HAP-1 (cell line): ENCODE results near the gene COL8A1.

Experiments
- DNase-seq, 2 experiments: peaks; one replicate each; pipeline ENCODE4 v3.0.0-alpha.2; 2016 to 2020; ENCODE audit warnings: low spot score in 2 of 2
- H3K27me3 ChIP-seq: fragments of 250-450 bp; sonication (Bioruptor Pico); 2 replicates; pipeline ENCODE4 v1.5.1; 2020; ENCODE audit warnings: low read depth, mild to moderate bottlenecking, moderate library complexity
- H3K36me3 ChIP-seq: fragments of 250-450 bp; sonication (Bioruptor Pico); replicated peaks from 2 replicates; pipeline ENCODE4 v1.5.1; 2020; ENCODE audit warnings: mild to moderate bottlenecking
- H3K4me1 ChIP-seq: fragments of 250-450 bp; sonication (Bioruptor Pico); 2 replicates; pipeline ENCODE4 v1.5.1; 2020; ENCODE audit warnings: mild to moderate bottlenecking
- H3K4me3 ChIP-seq: fragments of 250-450 bp; sonication (Bioruptor Pico); 2 replicates; pipeline ENCODE4 v1.5.1; 2020; ENCODE audit warnings: mild to moderate bottlenecking, moderate library complexity
- H3K9me3 ChIP-seq: fragments of 250-450 bp; sonication (Bioruptor Pico); 2 replicates; pipeline ENCODE4 v1.5.1; 2020; ENCODE audit warnings: mild to moderate bottlenecking, moderate library complexity
- in situ Hi-C: fragments of 300-500 bp; cut with MboI; formaldehyde crosslinking; loops from 3 replicates; pipeline ENCODE4 v1.14.3; 2020; ENCODE audit warnings: low sequenced_read_pairs, inconsistent platforms, mixed read lengths

COL8A1 gene

DNA sequence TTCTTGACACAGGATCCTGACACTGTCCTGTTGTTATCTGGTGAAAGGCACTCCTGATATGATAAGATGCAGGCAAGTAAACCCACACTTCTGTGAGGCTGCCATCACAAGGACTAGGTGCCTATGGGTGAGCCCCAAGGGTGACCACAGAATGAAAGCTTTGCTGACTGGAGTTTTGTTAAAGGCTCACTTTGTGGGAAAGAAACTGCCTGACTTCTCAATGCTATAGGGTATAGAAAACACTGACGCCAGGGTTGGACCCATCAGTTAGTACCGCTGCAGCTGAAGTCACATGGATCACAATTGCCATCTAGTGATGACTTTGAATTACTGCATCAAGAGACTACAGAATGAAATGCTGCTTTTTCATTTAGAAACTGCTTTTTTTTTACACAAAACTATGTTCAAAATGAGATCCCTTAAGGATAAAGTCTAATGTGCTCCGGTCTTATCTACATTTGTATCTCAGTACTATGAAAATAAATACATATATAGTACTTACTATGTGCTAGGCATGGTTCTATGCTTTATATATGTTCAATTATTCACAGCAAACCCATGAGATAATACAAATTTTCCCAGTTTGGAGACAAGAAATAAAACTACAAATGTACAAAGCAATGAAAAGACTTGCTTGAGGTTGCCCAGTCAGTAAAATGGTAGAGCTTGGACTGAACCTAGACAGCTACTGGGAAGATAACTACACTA, 115.0 kb downstream of the COL8A1 start:
- H3K9me3 ChIP-seq = no peaks in the 10 kb centered on the region
- no peaks in the 10 kb centered on the region for H3K36me3 ChIP-seq
- H3K4me1 ChIP-seq = no peaks in the 10 kb centered on the region; the same call in 1 of the 2 replicates
- in situ Hi-C loops = loop anchor here (10.0 to 25.0 kb wide), 3 partner anchors 259 to 939 kb away; no protein-coding TSS in a partner anchor
- peak; percentile 48 to 66 for DNase-seq
- H3K27me3 ChIP-seq = peaks cover 6% of the 10 kb centered on the region
- H3K4me3 ChIP-seq = no peak overlapping the region

DNA sequence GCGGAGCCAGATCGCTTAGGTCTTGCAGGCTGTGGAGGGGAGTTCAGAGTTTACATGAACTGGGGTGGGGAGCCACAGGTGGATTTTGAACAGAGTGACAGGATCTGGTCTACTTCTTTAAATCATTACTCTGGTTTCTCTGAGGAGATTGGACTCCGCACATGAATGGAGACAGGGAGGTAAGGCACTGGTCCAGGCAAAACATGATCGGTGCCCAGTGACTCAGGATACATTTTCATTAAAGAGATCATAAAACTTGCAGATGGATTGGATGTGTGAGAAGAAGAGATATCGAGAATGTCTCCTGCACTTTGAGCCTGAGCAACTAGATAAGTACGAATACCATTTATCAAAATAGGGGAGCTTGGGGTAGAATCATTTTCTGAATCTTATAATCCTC, 117.4 kb downstream of the COL8A1 start:
- Histone ChIP-seq H3K4me3 (no peak overlapping the region), H3K27me3 (peaks cover 6% of the 10 kb centered on the region), H3K9me3 (no peaks in the 10 kb centered on the region), H3K4me1 (no peaks in the 10 kb centered on the region), H3K36me3 (no peaks in the 10 kb centered on the region)
- no peak for DNase-seq
- in situ Hi-C loops = loop anchor here (10.0 to 25.0 kb wide), 3 partner anchors 261 to 941 kb away; no protein-coding TSS in a partner anchor

DNA sequence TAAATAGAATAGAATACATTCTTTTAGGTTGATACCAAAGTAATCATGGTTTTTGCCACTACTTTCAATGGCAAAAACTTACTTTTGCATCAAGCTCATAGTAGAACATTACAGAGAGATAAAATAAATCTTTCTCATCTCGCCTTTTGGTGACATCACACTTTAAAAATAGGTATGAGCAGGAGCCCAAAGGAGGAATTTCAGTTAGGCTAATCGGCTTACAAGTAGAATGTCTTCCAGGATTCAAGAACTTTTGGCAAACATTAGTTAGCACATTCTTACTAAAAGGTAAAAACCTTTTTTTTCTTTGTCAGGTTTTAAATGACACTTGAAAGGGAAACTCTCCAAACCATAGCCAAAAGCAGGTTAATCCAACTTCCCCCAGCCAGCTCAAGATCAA, 119.6 kb downstream of the COL8A1 start:
- no peak for DNase-seq
- no peak overlapping the region for H3K4me3 ChIP-seq
- no peaks in the 10 kb centered on the region for H3K36me3 ChIP-seq
- peaks cover 6% of the 10 kb centered on the region for H3K27me3 ChIP-seq
- no peaks in the 10 kb centered on the region for H3K4me1 ChIP-seq
- in situ Hi-C loops = loop anchor here (10.0 to 25.0 kb wide), 3 partner anchors 263 to 943 kb away; no protein-coding TSS in a partner anchor
- no peaks in the 10 kb centered on the region for H3K9me3 ChIP-seq

DNA sequence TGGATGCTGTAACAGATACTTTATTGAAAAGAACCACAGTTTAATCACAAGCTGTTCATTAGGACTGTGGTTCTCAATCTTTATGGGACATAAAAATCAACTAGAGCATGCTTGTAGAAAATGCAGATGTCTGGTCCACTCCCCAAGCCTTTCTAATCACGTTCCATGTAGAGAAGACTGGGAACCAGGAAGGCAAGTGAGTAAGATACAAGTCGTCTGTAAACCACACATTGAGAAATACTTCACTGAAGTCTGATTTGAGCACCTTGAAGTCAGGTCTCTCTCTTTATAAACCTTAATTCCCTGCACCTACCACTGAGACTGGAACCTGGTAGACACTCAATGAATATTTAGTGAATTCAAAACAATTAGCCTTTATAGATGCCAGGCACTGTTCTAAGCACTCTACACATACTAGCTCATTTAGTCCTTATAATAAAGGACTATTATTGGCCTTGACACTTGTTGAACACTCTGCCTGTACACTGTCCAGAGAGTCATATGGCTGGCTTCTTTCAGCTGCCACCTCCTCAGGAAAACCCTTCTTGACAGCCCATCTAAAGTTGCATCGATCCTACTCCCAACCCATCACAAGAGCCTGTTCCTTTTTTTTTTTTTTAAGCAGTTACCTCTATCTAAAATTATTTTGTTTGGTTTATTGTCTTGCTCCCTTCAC, 120.2 kb downstream of the COL8A1 start:
- H3K4me3 ChIP-seq = no peak overlapping the region
- H3K27me3 ChIP-seq = peaks cover 6% of the 10 kb centered on the region
- H3K36me3 ChIP-seq = no peaks in the 10 kb centered on the region
- in situ Hi-C loops = loop anchor here (10.0 to 25.0 kb wide), 3 partner anchors 264 to 944 kb away; no protein-coding TSS in a partner anchor
- DNase-seq = no peak
- no peaks in the 10 kb centered on the region for H3K4me1 ChIP-seq
- H3K9me3 ChIP-seq = no peaks in the 10 kb centered on the region

DNA sequence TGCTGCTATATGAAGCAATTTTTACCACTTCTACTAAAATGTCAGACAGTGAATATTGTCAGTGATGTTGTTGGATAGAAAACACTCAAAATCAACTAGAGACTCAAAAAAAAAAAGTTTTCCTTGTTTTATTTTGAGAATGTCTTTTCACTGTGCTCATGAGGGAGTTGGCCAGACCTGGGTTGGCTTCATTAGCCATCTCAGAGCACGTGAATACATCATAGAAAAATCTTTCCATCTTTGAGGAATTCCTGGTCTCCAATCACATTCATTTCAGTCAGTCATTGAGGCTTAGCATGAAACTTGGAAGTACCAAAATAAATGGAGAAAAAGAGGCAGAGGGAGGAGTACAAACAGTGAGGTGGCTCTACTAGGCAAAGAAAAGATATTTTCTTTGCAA, 121.6 kb downstream of the COL8A1 start:
- H3K4me1 ChIP-seq = peaks cover 4% of the 10 kb centered on the region
- peaks cover 6% of the 10 kb centered on the region for H3K27me3 ChIP-seq
- H3K9me3 ChIP-seq = no peaks in the 10 kb centered on the region
- no peak for DNase-seq
- in situ Hi-C loops = loop anchor here (25.0 kb wide), 1 partner anchor 748 kb away; no protein-coding TSS in a partner anchor
- no peaks in the 10 kb centered on the region for H3K36me3 ChIP-seq
- no peak overlapping the region for H3K4me3 ChIP-seq

DNA sequence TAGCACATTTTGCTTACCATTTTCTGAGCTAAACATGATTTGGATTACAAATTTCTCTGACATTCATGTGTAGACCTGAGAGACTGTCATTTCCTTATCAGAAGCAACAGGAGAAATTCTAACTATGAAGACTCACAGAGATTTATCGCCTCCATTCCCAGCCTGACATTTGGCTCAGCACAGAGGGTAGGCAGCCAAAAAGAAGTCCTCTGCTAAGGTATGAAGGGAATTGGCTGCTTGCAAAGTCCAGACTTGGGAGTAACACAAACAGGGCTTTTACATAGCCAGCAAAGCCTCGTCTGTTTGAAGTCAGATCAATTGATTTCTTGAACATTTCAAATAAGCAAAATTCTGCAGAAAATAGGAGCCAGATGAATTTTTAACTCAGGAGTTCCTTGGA, 122.2 kb downstream of the COL8A1 start:
- H3K36me3 ChIP-seq = no peaks in the 10 kb centered on the region
- peaks cover 6% of the 10 kb centered on the region for H3K4me1 ChIP-seq
- peaks cover 5% of the 10 kb centered on the region for H3K27me3 ChIP-seq
- no peaks in the 10 kb centered on the region for H3K9me3 ChIP-seq
- in situ Hi-C loops = loop anchor here (25.0 kb wide), 1 partner anchor 748 kb away; no protein-coding TSS in a partner anchor
- no peak for DNase-seq
- no peak overlapping the region for H3K4me3 ChIP-seq

DNA sequence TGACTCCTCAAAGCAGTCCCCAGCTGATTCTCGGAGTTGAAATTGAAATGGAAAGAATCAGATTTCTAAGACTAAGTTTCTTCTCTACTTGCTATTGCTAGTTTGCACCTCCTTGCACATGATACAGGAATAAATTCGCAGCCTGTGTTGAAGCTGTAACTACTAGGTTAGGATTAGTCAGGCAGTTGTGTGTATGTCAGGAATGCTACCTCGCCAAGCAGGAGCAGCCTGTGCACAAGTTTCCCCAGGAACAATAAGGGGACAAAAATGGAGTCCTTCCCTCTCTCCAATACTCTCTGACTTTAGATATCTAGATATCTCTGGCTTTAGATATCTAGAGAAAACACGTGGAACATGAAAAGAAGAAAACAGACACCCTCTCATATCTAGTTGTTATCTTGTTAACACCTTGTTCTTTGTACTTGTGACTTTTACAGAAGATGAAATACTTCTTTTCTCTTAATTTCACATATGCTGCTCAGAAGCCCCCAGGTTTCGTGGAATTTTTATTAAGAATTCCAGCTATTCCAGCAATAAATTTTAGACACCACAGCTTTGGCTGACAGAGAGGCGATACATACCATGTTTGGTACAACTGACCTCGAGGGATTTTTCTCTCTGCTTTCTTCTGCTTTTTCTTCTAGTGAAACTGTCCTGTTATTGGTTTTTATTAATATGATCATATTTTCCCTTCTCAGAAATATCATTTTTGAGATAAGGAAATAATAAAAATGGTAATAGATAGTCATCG, 123.2 kb downstream of the COL8A1 start:
- in situ Hi-C loops = loop anchor here (25.0 kb wide), 1 partner anchor 749 kb away; no protein-coding TSS in a partner anchor
- no peaks in the 10 kb centered on the region for H3K36me3 ChIP-seq
- peaks cover 4% of the 10 kb centered on the region; the same call in 1 of the 2 replicates for H3K27me3 ChIP-seq
- DNase-seq = no peak
- peaks cover 13% of the 10 kb centered on the region for H3K4me1 ChIP-seq
- no peak overlapping the region for H3K4me3 ChIP-seq
- no peaks in the 10 kb centered on the region for H3K9me3 ChIP-seq

DNA sequence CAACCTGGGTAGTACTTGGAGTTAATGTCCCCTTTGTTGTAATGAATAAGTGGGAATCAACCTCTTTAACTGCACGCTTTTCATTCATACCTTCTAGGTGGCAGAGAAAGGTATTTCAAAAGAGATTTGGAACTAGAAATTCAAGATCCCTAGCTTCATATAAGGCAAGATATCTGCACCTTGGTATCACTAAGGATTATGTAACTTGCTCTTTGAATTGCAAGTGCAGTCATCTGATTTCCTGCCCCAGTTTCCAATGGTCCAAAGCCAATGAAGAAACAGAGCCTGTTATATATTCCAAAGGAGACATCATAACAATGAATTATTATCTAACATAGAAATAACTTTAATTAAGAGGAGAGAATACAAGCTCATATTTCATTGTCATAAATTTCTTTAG, 124.5 kb downstream of the COL8A1 start:
- Histone ChIP-seq H3K4me1 (peaks cover 13% of the 10 kb centered on the region), H3K4me3 (no peak overlapping the region), H3K9me3 (no peaks in the 10 kb centered on the region), H3K36me3 (no peaks in the 10 kb centered on the region), H3K27me3 (no peaks in the 10 kb centered on the region)
- in situ Hi-C loops = loop anchor here (25.0 kb wide), 1 partner anchor 751 kb away; no protein-coding TSS in a partner anchor
- no peak for DNase-seq

DNA sequence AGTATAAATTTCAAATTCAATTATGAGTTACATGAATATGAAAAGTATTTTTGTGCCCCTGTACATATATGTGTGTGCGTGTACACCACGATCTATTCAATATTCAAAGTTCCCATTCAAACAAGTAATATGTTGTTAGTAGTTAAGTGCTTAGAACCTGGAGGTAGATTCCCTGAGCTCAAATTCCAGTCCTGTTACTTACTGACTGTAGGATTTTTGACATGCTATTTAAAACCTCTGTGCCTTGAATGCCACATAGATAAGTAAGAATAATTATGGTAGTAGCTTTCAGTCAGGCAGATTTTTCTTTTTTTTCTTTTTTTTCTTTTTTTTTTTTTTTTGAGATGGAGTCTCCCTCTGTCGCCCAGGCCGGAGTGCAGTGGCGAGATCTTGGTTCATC, 126.0 kb downstream of the COL8A1 start:
- no peak for DNase-seq
- no peaks in the 10 kb centered on the region for H3K9me3 ChIP-seq

DNA sequence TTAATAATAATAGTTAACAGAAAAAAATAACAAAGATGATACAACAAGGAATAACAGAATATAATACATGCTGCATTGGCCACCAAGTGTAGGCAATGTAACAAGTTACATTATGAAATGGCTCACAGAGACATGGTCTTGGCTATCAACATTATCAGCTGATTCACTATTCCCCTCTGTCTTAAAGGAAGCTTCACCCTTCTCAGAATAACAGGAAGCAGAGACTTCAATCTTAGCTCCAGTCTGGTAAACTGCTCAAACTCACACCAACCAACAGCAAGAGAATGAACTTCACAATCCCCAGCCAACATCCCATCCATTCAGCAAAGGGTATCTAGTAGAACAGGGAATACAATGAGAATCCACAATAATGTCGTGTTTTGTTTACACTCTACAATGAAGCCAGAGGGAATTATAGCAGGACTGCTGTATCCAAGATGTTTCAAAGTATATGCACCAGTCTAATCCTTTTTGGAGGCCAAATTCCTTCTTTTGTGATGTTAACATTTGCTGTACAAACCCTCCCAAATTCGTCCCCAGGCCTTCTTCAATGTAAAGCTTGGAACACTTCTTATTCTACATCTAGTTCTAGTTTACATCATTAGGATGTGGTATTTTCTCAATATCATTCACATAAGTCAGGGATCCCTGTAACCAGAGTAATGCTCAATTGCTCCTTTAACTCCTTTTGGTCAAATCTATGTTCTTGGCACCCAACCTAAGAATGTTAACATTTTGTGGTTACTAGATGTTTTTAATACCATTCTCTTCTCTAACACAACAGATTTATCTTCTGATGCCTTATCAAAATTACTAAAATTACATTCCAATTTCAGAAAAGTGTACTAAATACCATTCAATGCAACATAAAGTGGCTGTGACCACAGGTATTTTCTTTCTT, 126.9 kb downstream of the COL8A1 start:
- H3K27me3 ChIP-seq = no peaks in the 10 kb centered on the region
- in situ Hi-C loops = loop anchor here (25.0 kb wide), 1 partner anchor 753 kb away; no protein-coding TSS in a partner anchor

More for the DNA sequence above, 126.0 kb downstream of the COL8A1 start:
- Histone ChIP-seq H3K4me1 (peaks cover 13% of the 10 kb centered on the region), H3K4me3 (no peak overlapping the region), H3K27me3 (no peaks in the 10 kb centered on the region), H3K36me3 (no peaks in the 10 kb centered on the region)
- in situ Hi-C loops = loop anchor here (25.0 kb wide), 1 partner anchor 752 kb away; no protein-coding TSS in a partner anchor

DNA sequence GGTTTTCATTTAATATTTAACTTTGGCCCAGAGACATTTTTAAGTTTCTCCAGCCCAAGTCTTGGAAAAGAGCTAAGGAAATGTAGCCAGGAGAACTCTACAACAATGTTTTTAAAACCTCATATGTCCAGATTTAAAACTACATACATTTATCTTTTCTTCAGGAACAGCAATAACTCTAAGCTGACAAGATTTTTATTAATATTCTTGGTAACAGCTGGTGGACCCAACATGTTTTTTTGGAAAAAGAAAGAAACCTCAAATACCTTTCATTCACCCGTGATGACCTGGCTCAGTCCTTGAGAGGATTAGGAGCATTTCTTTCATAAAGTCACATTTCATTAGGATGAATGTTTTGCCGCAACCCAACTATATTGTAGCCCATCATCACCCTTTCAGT, 128.9 kb downstream of the COL8A1 start:
- no peak for DNase-seq
- in situ Hi-C loops = loop anchor here (25.0 kb wide), 1 partner anchor 755 kb away; no protein-coding TSS in a partner anchor
- Histone ChIP-seq H3K36me3 (no peaks in the 10 kb centered on the region), H3K9me3 (no peaks in the 10 kb centered on the region), H3K27me3 (no peaks in the 10 kb centered on the region), H3K4me3 (no peak overlapping the region), H3K4me1 (peaks cover 23% of the 10 kb centered on the region)

More for the DNA sequence above, 126.9 kb downstream of the COL8A1 start:
- Histone ChIP-seq H3K4me3 (no peak overlapping the region), H3K36me3 (no peaks in the 10 kb centered on the region), H3K4me1 (peaks cover 13% of the 10 kb centered on the region), H3K9me3 (no peaks in the 10 kb centered on the region)
- peak; percentile 69 to 99 for DNase-seq

DNA sequence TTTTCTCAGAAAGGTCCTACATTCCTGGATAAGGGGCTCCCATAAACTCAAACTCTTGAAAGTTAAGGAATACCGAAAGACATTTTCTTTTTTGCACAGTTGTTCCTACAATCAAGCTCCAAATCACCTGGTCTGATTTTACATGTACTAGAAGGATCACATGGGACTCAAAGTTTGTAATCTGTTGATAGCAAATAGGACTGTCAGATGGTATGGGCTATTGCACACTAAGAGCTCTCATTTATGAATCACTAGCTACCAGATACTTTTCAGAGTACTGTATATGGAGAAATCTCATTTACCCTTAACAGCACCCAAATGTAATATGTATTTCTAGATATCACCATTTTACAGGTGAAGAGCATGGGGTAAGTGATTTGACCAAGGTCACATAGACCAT, 129.7 kb downstream of the COL8A1 start:
- Histone ChIP-seq H3K4me1 (peaks cover 23% of the 10 kb centered on the region), H3K36me3 (no peaks in the 10 kb centered on the region), H3K27me3 (no peaks in the 10 kb centered on the region), H3K4me3 (no peak overlapping the region), H3K9me3 (no peaks in the 10 kb centered on the region)
- in situ Hi-C loops = loop anchor here (25.0 kb wide), 1 partner anchor 756 kb away; no protein-coding TSS in a partner anchor
- DNase-seq = no peak
